Measurements from ENCODE around the gene BAG3.
"Not testable (repeated sequence)": the region's sequence is repeated elsewhere in the genome, so short reads cannot be mapped to it uniquely, and the experiment has no call there.

The BAG3 gene

DNA sequence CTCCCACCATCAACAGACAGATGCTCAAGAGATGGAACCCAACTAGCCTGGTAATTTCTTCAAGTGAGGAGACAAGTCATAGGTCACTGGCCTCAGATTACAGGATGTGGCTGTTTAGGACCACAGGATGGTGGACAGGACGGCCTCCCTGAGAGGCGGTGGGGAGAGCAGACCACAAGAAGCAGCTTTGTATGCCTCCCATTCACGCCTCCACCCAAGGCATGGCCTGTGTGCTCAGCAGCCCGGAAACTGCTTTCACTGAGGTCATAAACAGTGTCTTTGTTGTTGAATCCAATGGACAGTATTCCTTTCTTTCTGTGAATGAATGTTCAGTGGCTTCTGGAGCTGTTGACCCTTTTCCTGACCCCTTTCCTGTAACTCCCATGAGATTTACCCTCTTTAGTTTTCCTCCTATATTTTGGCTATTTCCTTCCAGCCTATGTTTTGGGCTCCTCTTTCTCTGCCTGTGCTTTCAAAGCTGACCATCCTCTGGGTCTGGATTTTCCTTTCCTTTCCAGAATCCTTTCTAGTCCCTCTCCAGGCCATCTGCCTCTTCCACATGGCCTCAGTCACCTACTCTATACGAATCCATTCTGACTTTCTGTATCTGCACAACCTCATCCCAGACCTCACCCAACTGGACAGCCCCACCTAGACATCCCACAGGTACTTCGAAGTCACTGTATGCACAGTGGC, 42.2 kb downstream of the BAG3 start:
- no peak for DNase-seq (ENCODE audit: low read depth in 2 of 2)

DNA sequence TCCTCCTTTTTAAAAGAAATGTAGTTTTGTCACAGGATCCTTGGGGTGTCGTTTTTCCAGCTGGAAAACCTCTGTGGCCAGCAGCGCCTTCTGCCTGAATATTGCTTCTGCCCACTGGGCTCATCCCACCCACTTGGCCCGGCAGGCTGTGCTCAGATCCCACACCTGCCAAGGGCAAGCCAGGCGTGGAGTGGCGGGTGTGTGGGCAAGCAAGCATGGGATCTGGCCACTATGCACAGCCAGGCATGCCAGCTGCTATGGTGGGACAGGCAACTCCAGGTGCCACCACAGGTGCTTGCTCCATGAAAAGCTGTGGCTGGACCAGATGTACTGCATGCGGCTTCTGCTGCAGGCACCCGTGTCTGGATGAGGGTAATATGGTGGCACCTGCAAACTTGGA, 43.4 kb downstream of the BAG3 start:
- no peak for DNase-seq (ENCODE audit: low read depth in 2 of 2)

DNA sequence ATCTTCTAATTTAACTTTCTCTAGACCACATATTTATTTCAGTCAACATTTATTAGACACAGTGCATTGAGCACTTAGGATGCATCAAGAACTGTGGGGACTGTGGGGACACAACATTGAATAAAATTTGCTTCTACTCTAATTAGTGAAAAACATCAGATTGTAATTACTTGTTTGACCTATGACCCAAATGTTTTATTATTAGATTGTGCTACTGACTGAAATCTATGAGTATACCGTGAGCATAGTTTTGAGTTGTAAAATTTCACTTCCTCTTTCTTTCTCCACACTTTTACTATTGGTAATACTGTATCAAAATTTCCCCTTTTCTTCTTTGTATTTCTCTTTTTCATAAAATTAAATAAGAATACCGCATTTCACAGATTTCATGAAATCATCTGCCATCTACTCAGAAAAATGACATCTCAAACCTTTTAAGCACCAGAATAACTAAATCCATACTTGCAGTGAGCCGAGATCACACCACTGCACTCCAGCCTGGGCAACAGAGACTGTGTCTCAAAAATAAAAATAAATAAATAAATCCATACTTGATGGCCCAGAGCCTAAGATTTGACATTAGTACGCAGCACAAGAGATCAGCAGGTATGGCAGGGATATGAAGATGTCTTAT, 49.3 kb downstream of the BAG3 start:
- no peak for DNase-seq (ENCODE audit: low read depth in 2 of 2)

DNA sequence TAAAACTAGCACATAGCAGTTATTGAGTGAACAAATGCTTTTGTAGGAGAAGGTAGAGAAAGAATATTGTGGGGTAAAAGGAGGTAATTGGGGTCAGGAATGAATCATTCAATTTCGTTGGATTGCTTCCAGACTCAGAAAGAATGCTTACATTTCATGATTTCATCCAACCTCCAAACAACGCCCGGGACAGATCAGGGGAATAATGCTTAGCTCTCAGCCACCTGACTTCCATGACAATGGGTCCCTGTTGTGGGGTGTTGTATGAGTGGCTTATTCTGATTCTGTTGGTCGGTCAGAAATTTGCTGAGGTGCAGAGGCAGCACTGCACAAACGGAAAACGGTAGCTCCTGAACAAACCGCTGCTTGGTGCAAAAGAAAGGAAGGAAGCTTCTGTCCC, 50.7 kb downstream of the BAG3 start:
- DNase-seq (ENCODE audit: low read depth in 2 of 2), result no peak

DNA sequence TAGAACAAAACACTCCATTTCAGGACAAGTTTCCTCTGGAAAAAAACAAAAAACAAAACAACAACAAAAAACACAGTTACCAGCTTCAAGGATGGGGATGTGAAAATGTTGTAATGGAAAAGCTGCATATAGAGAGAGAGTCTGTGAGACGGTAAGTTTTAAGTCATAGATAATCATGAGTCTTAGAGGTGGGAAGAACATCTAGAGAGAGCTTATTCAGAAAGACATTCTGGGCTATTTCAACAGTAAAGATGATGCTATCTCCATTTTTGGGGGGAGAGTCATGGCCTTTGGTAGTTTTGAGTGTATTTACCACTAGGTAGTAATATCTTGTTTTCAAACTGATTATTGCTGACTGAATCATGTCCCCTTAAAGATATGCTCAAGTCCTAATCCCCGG, 51.4 kb downstream of the BAG3 start:
- no peak for DNase-seq (ENCODE audit: low read depth in 2 of 2)

DNA sequence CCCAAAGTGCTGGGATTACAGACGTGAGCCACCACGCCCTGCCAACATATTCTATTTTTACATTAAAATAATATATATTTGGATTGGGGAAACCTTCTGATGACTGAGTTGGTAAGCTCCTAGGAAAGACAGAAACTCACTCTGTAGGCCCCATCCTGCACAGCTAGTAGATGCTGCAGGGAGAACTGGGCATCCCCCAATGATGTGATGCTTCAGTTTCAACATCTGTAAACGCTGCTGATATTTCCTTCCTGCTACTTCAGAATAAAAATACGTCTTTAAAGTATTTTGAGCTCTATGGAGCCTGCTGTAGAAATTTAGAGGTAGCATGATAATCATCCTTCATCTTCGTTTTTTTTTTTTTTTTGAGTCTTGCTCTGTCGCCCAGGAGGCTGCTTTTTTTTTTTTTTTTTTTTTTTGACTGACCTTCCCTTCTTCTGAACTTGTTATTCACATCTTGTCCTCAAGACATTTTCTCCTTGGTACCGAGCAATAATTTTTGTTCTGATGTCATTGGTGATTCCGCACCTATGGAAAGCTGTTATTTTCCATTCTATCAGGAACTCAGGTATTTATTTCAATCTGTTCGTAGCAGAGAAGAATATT, 52.8 kb downstream of the BAG3 start:
- no peak for DNase-seq (ENCODE audit: low read depth in 2 of 2)

DNA sequence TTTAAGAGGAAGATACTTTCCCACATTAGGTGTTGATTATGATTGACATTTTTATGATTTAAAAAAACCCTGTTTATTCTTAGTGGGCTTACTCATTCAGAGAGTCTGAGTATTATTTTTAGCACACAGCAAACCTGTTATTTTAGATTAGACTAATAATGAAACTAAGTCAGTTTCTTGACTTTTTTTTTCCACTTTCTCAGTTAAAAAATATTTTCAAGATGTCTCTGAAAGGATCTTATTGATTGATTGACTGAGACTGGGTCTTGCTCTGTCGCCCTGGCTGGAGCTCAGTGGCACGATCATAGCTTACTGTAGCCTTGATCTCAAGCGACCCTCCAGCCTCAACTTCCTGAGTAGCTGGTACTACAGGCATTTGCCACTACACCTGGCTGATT, 54.3 kb downstream of the BAG3 start:
- DNase-seq (ENCODE audit: low read depth in 2 of 2), result no peak

DNA sequence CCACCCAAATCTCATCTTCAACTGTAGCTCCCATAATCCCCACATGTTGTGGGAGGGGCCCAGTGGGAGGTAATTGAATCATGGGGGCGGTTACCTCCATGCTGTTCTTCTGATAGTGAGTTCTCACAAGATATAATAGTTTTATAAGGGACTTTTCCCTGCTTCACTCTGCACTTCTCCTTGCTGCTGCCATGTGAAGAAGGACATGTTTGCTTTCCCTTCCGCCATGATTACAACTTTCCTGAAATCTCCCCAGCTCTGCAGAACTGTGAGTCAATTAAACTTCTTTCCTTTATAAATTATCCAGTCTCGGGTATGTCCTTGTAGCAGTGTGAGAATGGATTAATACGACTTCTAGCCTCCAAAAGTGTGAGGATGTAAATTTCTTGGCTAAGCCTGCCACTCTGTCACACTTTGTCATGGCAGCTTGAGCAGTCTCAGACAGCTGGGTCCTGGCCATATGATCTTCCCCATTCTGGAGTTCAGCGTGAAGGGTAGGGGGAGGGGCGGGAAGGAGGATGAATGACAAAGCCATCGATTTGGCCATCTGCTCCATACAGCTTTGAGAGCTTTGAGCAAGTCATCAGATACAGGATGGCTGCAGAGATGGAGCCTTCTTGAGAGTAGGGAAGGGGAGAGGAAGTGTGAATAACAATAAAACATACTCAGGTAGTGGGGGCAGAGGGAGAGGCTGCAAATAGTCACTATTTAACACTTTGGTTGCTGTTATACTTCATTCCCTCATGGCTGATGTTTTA, 55.5 kb downstream of the BAG3 start:
- DNase-seq (ENCODE audit: low read depth in 2 of 2), result no peak

DNA sequence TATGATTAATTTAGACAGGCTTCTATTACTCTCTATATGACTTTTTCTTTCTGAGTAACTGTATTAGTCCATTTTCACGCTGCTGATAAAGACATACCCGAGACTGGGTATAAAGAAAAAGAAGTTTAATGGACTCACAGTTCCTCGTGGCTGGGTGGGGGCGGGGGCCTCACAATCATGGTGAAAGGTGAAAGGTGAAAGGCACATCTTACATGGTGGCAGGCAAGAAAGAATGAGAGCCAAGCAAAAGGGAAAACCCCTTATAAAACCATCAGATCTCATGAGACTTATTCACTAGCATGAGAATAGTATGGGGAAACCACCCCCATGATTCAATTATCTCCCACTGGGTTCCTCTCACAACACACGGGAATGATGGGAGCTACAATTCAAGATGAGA, 56.2 kb downstream of the BAG3 start:
- not testable (repeated sequence) for DNase-seq (ENCODE audit: low read depth in 2 of 2)

DNA sequence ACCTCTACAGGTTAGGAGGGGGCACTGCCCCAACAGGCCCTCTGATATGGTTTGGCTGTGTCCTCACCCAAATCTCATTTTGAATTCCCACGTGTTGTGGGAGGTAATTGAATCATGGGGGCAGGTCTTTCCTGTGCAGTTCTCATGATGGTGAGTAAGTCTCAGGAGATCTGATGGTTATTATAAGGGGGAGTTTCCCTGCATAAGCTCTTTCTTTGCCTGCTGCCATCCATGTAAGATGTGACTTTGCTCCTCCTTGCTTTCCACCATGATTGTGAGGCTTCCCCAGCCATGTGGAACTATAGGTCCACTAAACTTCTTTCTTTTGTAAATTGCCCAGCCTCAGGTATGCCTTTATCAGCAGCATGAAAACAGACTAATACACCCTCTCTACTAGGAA, 59.8 kb downstream of the BAG3 start:
- not testable (repeated sequence) for DNase-seq (ENCODE audit: low read depth in 2 of 2)

DNA sequence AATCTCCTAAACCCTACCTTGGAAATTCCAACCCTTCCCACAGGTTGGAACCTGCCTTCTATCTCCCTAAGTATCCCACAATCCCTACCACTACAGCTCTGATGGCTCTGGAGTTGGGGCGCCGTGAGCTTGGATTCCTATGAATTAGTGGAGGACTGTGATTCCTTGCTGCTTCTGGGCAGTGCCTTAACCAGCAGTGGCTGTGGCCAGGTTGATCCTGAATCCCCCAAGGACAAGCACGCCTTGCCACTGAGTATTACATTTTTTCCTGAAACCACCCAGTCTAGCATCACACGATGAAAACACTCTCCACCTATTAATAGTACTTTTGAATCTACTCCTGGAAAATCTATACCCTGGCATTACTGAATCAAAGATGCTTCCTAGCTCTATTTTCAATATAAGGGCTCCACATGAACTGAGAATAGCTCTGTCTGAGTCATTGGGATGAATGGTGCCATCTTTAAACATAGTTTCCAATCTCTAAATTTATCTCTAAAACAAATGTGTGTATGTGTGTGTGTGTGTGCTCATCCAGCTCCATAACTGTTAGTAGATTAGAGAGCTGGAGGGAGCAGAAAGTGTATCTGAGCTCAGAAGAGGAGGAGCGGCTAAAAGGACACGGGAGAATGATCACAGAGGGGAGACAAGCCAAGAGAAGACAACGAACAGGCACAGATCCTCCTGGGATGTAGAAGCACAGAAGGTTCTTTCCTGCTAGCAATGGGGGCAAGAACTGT, 62.7 kb downstream of the BAG3 start:
- DNase-seq (ENCODE audit: low read depth in 2 of 2), result no peak

DNA sequence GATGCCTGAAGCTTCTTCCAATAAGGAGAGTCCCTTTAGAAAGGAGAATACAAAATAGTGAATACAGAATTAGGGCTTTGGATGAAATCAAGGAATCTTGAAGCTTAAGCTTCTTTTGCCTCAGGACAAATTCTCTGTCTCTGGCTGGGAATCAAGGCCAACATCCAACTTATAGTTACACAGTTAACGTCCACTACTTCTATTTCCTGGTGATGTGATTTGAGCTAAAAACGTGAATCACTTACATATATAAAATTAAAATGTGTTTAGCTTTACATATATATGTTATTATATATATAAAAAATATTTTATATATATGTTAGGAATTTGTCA, 63.3 kb downstream of the BAG3 start:
- no peak for DNase-seq (ENCODE audit: low read depth in 2 of 2)

DNA sequence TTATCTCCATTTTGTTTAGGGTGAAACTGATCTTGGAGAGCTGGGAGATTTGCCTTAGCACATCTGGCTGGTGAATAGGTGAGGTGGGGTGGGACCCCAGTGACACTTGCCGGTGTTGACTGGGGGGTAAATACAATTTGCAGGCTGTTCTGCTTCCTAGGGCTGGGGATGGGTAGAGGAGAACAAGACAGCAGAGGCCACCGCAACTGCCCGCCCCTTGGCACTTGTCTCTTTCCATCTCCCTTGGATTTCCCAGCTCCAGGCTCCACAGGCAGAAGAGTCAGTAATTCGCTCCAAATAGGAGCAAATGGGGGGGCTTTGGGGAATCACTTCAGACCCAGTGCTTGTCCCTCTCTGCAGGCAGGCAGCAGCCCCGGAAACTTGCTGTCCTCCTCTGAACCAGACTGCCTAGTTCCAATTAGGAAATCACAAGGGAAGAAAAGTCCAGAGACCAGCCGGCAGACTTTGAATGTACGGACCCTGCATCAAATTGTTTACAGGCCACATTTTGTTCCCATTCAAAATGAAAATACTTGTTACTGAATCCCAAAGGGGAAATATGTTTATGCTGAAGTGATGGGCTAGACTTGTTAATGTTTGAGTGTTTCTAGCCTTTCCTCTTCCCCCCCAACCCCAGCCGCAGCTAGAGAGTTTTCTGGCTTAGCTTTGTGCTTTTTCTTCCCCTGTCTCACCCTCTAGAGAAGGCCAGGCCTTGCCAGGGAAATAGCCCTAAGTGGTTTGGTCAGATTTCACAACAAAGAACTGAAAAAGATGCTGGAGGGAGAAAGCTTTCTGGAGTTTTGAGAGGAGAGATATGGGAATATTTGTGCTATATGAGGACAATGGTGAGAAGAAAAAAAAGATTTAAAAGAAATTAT, 64.7 kb downstream of the BAG3 start:
- no peak for DNase-seq (ENCODE audit: low read depth in 2 of 2)

DNA sequence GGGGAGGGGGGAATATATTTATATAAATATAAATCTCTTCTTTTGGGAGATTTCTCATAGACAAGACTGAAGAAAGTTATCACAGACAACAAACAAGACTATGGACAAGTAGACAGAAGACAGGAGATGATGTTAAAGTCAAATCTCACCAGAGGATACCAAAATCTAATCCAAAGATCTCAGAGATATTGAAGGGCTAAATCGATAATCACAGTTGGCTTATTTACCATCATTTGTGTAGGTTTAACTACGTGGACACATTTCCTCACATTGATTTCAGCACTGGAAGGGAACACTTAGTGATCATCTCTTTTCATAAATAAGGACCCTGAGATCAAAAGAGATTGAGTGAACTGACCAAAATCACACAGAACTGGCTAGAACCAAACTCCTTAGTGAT, 72.0 kb downstream of the BAG3 start:
- no peak for DNase-seq (ENCODE audit: low read depth in 2 of 2)

DNA sequence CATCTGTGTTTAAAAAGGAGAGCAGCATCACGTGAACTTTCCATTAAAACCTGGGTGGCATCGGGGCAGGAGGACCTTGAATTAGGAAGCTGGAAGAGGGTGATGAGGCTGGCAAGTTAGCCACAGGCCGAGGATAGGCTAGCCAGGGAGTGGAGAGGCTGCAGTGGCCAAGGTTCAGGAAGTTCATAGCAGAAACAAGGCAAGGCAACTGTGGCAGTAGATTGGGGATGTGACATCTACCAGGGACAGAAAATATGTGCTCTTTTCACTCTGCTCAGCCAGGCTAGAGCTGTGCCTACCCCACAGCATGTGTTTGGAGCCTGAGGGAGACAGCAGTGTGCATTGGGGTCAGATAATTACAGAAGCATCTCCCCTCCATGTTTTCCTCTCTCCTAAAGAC, 72.4 kb downstream of the BAG3 start:
- no peak for DNase-seq (ENCODE audit: low read depth in 2 of 2)

DNA sequence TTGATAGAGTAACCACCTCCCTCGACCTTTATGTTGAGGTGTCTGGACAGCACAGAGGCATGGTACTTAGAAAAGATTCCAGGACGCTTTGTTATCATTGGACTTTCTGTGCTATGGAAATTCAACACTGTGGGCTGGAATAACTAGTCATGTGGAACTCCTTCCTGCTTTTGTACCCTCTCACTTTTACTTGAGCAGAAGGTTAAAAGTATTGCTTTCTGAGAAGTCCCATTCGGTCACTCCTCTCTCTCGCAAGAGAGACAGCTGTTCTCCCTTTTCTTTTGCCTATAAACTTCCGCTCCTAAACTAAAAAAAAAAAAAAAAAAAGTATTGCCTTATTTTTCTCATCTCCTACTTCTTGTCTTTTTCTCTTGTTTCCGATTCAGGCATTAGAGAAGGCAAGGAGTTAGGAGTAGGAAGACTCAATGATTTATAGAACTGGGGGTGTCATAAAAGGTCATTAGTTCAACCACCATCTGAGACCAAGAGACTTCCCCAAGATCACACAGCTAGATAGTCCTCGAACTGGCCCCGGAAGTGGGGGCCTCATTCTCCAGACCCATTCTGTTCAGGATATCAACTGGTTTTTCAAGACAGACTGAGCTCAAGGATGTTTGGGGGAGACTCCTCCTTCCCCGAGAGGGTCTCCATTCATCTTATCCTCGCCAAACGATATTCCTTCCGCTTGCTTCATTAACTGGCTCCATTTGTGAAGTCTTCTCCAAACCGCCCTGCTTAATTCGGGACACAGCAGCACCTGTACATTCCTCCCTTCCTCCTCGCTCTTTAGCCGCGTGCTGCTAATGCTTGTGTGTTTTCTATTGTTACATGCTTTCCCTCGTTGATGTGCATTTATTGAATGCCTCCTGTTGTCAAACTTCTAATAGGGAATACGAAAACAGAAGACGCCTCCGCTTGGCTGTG, 73.7 kb downstream of the BAG3 start:
- DNase-seq (ENCODE audit: low read depth in 2 of 2), result no peak

DNA sequence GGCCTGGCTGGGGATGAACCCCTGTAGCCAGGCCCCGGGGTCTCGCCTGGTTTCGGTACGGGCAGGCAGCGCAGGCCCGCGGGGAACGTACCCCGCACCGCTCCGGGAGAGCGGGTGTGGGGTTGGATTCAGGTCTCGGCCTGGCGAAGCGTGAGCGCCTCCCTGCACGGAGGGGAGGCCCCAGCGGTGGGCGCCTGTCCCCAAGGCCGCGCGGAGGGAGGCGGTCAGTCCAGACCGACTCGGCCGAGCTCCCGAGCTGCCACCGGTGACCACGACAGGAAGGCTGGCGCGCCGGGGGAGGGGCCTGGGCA, 74.3 kb downstream of the BAG3 start:
- DNase-seq (ENCODE audit: low read depth in 2 of 2), result no peak

DNA sequence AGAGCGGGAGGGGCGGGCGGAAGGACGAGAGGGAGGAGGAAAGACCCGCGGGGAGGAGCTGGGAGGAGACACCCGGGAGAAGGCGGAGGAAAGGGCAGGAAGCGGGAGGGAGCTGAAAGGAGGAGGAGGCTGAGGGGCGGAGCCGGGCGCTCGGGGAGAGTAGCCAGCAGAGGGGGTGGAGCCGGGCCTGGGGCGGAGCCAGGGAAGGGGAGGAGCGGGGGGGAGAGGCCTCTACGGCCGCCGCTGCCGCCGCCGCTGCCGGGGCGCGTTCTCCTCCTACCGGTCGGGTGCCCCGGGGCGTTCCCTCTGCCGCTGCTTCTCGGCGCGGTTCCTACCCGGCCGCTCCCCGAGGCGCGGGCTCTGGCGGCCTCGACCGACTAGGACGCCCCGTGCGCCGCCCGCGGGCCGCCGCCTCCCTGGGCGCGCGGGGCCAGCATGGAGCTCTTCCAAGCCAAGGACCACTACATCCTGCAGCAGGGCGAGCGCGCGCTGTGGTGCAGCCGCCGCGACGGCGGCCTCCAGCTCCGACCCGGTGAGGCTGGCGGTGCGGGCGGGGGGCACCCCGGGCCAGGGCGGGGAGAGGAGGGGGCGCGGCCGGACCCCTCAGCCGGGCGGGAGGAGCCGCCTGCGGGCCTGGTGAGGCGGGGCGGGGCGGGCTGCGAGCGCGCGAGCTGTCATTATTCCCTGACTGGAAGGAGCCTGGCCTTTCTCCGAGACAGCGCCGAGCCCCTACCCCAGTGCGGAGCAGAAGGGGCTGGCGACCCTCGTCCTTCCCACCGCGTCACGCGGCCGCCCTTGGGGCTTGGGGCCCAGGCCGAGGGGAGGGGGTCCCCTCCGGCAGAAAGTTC, 74.9 kb downstream of the BAG3 start, which contains the start of gene INPP5F:
Gene INPP5F (plus strand): TSS at position 223 of the 848 bp plus-strand sequence. CDS start 213 bp downstream, at position 436.
- DNase-seq (ENCODE audit: low read depth in 2 of 2), result peak; percentile 98 to 99

DNA sequence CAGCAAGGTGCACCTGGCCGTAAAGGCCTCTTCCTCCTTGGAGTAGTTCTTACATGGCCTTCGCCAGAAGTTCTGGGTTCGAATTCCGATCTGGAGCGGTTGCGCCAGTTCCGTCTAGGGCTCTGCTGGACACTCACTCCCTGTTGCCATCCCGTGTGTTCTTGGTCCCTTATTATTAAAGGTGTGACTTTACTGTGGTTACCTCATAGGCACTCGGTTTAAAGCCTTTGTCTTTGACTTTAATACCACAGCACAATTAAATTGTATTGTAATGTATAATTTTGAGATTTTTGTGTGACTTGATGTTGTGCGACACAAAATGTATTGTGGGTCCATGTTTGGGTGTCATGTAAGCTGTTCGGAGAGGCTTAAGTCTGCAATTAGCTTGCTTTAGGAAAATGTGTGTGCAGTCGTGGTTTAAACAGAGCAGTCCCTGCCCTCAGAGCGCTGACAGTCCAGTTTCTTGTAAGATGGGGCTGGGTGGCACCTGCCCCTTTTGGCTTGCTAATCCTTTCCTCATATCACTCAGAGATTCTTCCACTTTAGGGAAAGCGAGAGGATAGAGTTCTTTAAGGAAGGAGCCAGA, 75.6 kb downstream of the BAG3 start:
- no peak for DNase-seq (ENCODE audit: low read depth in 2 of 2)

Data from activated CD8-positive, alpha-beta memory T cell treated with anti-CD3 and anti-CD28 coated beads for 4 hours (primary cell).